SK-N-SH (cell line): Measurements from ENCODE around the gene CYP46A1. TPM values are rescaled to one million over a fixed set of nuclear protein-coding genes. Genes with fewer than 3 reads are reported as not detected.

Experiments used
- CTCF ChIA-PET: fragments of 300-600, 350-600 bp; formaldehyde crosslinking; extraction: SDS; loops from one replicate; lab custom pipeline; 2021; lab: Yijun Ruan, JAX
- POLR2A ChIA-PET: fragments of 350-600 bp; sonication (Branson Sonifier 250); formaldehyde crosslinking; extraction: SDS; loops from one replicate; lab custom pipeline; 2020; ENCODE audit warnings: antibody characterized with exemption, inconsistent platforms; lab: Yijun Ruan, JAX
- DNase-seq: peaks from one replicate; pipeline ENCODE4 v3.0.0; 2012
- H2AFZ ChIP-seq: fragments of 200-600 bp; sonication (generic); 2 replicates; pipeline ENCODE4 v1.8.1; 2016; ENCODE audit warnings: antibody characterized with exemption, mild to moderate bottlenecking, low read depth
- H3F3A ChIP-seq: fragments of 200-600 bp; sonication (generic); replicated peaks from 2 replicates; pipeline ENCODE3; 2016; ENCODE audit warnings: antibody characterized with exemption, mild to moderate bottlenecking; ENCODE audit not compliant: insufficient read depth
- H3K27ac ChIP-seq, 2 experiments: fragments of 200-500 bp in 1 of 2; fragments of 200-600 bp in 1 of 2; sonication (Bioruptor generic) in 1 of 2; sonication (generic), shearing (Covaris generic) in 1 of 2; 2 replicates each; pipeline versions ENCODE4 v1.5.1 to v1.6.1; 2014 to 2016; ENCODE audit warnings: low read depth in 2 of 2, inconsistent platforms in 1 of 2, low read length in 1 of 2, mild to moderate bottlenecking in 1 of 2, mixed read lengths in 1 of 2
- H3K27me3 ChIP-seq: fragments of 200-600 bp; sonication (generic), shearing (Covaris generic); 2 replicates; pipeline ENCODE4 v1.6.1; 2016; ENCODE audit warnings: mixed run types; ENCODE audit not compliant: insufficient read depth
- H3K36me3 ChIP-seq, 2 experiments: fragments of 200-500 bp in 1 of 2; fragments of 200-600 bp in 1 of 2; sonication (Bioruptor generic) in 1 of 2; sonication (generic) in 1 of 2; replicated peaks in 1 of 2; 2 replicates each; pipeline versions ENCODE3 to v1.5.1; 2014 to 2016; ENCODE audit warnings: low read length in 1 of 2, mild to moderate bottlenecking in 1 of 2; ENCODE audit not compliant: insufficient read depth in 2 of 2, control insufficient read depth in 1 of 2
- H3K4me1 ChIP-seq, 2 experiments: fragments of 200-500 bp in 1 of 2; fragments of 200-600 bp in 1 of 2; sonication (Bioruptor generic) in 1 of 2; sonication (generic), shearing (Covaris generic) in 1 of 2; 2 replicates each; pipeline versions ENCODE4 v1.5.1 to v1.6.1; 2014 to 2016; ENCODE audit warnings: low read depth in 1 of 2, low read length in 1 of 2, mixed run types in 1 of 2; ENCODE audit not compliant: insufficient read depth in 2 of 2, control insufficient read depth in 1 of 2
- H3K4me2 ChIP-seq: fragments of 200-600 bp; sonication (generic), shearing (Covaris generic); 2 replicates; pipeline ENCODE4 v1.6.1; 2017; ENCODE audit warnings: mixed run types
- H3K4me3 ChIP-seq, 2 experiments: fragments of 200-500 bp in 1 of 2; fragments of 200-600 bp in 1 of 2; sonication (Bioruptor generic) in 1 of 2; sonication (generic), shearing (Covaris generic) in 1 of 2; 2 replicates each; pipeline versions ENCODE4 v1.5.1 to v1.8.1; 2014 to 2016; ENCODE audit warnings: low read depth in 2 of 2, inconsistent platforms in 1 of 2, low read length in 1 of 2, mild to moderate bottlenecking in 1 of 2, mixed read lengths in 1 of 2, moderate library complexity in 1 of 2
- H3K79me2 ChIP-seq: fragments of 200-600 bp; sonication (generic); 2 replicates; pipeline ENCODE4 v1.8.1; 2017; ENCODE audit warnings: mild to moderate bottlenecking; ENCODE audit not compliant: insufficient read depth
- H3K9ac ChIP-seq: fragments of 200-600 bp; sonication (generic); 2 replicates; pipeline ENCODE4 v1.6.1; 2017; ENCODE audit warnings: mixed run types
- H3K9me2 ChIP-seq: fragments of 200-600 bp; sonication (generic); 2 replicates; pipeline ENCODE4 v1.6.1; 2017; ENCODE audit warnings: mixed run types
- H3K9me3 ChIP-seq: fragments of 200-600 bp; sonication (generic); 2 replicates; pipeline ENCODE4 v1.6.1; 2017; ENCODE audit warnings: mixed run types, mild to moderate bottlenecking, moderate library complexity
- H4K20me1 ChIP-seq: fragments of 200-600 bp; sonication (generic); 2 replicates; pipeline ENCODE4 v1.6.1; 2017; ENCODE audit warnings: mild to moderate bottlenecking, mixed run types; ENCODE audit not compliant: insufficient read depth
- CHD2 ChIP-seq: fragments of 150-350 bp; IDR thresholded peaks from 2 replicates; pipeline ENCODE4 v1.6.1; 2018; ENCODE audit warnings: low read length; ENCODE audit not compliant: partially characterized antibody
- EP300 ChIP-seq, 2 experiments: IDR thresholded peaks; 2 replicates each; pipeline versions ENCODE4 v1.4.0 to v1.6.1; 2012; ENCODE audit warnings: borderline replicate concordance in 1 of 2, low read depth in 1 of 2, low read length in 1 of 2
- EZH2phosphoT487 ChIP-seq: fragments of 200-600 bp; sonication (generic); IDR thresholded peaks from 2 replicates; pipeline ENCODE4 v1.6.1; 2017; ENCODE audit warnings: low read depth, mixed run types, mild to moderate bottlenecking, antibody characterized with exemption, moderate library complexity, borderline replicate concordance
- FOXM1 ChIP-seq: IDR thresholded peaks from 2 replicates; pipeline ENCODE4 v1.4.0; 2012; ENCODE audit warnings: low read depth, mild to moderate bottlenecking
- NFIC ChIP-seq: IDR thresholded peaks from 2 replicates; pipeline ENCODE4 v1.4.0; 2012; ENCODE audit warnings: borderline replicate concordance
- NRF1 ChIP-seq: IDR thresholded peaks from 2 replicates; pipeline ENCODE4 v1.6.1; 2012; ENCODE audit warnings: low read depth, mild to moderate bottlenecking, low read length
- RCOR1 ChIP-seq: fragments of 150-350 bp; IDR thresholded peaks from 2 replicates; pipeline ENCODE4 v1.6.1; 2017; ENCODE audit warnings: antibody characterized with exemption, low read length
- REST ChIP-seq: IDR thresholded peaks from 2 replicates; pipeline ENCODE4 v1.6.1; 2012; ENCODE audit warnings: mild to moderate bottlenecking, low read depth, low read length, moderate library complexity
- RXRA ChIP-seq: IDR thresholded peaks from 2 replicates; pipeline ENCODE4 v1.4.0; 2012; ENCODE audit warnings: low read depth, mild to moderate bottlenecking, borderline replicate concordance
- TEAD4 ChIP-seq: IDR thresholded peaks from 2 replicates; pipeline ENCODE4 v1.4.0; 2012; ENCODE audit warnings: mild to moderate bottlenecking, borderline replicate concordance; ENCODE audit not compliant: insufficient read depth
- USF1 ChIP-seq: IDR thresholded peaks from 2 replicates; pipeline ENCODE4 v1.4.0; 2012; ENCODE audit warnings: low read depth, borderline replicate concordance
- USF2 ChIP-seq: fragments of 150-350 bp; IDR thresholded peaks from 2 replicates; pipeline ENCODE4 v1.6.1; 2017; ENCODE audit warnings: antibody characterized with exemption, low read length, low read depth, borderline replicate concordance
- YY1 ChIP-seq: IDR thresholded peaks from 2 replicates; pipeline ENCODE4 v1.4.0; 2012; ENCODE audit warnings: low read depth, mild to moderate bottlenecking
- WGBS: methylation state at CpG from one replicate; pipeline ENCODE4 v1.1.6; 2017; ENCODE audit warnings: low lambda C conversion rate; 5-methylcytosine and 5-hydroxymethylcytosine counted together
- polyA plus RNA-seq, 3 experiments: library from polyadenylated mRNA; depleted of rRNA; stranded (reverse); fragments of >200 nt; gene quantifications; 2 replicates each; pipeline ENCODE4 v1.2.3, GENCODE V29; 2012
- TF ChIP-seq, protein P1 (sequence below): IDR thresholded peaks from 2 replicates; pipeline ENCODE4 v1.4.0; 2012; ENCODE audit warnings: low read depth

The CYP46A1 gene
- polyA plus RNA-seq, 1 of the 3 experiments (the other 2 are of a cell fraction) = 0.30 TPM

DNA sequence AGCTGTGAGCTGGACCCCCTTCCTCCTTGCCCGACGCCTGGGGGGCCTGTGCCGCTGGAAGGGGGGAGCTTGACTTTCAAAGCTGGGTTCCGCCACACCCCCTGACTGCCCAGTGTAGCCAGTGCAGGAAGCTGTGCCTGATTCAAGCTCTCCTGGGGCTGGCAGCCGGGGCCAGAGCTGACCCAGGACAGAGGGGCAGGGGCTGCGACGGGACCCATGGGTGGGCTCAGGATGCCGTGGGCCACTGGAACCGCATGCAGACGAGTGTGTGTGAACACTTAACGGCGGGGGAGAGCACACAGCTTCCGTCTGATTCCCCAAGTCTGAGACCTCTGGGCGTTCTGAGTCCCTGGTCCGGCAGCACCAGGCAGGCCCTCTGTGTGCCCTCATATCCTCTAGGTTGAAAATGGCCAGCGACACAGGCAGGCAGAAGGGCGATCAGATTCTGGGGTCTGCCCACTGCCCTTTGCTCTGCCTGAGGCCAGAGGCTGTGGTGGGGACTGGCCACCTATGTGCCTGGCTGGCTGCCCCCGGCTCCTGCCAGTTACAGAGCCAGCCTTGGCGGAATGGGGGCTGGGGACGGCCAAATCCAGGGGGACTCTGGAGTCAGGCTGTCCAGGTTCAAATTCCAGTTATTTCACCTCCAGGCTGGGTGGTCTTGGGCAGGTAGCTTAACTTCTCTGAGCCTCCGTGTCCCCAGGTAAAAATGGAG lies 54.0 kb downstream of the CYP46A1 start:
- no peak overlapping the region for H3K27ac ChIP-seq

DNA sequence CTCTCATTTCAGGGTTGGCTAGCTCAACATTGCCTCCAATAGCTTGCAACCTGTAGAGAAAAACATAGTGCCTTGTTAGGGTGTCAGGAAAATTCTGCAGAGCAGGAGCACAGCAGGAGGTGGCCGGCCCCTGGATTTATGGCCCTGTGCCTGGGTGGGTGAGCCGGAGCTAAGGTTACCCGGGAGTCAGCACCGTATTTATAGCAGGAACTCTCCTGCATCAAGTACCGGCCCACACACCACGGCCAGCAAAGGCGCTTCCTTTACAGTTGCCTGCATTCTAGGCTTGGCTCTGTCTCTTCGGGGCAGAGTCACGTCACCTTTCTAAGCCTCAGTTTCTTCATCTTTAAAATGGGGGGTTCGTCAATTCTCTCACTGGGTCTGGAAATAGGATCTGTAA lies 56.3 kb downstream of the CYP46A1 start:
- no peak overlapping the region for H3K27ac ChIP-seq
- H3K9ac ChIP-seq = no peak overlapping the region
- CTCF ChIA-PET = interaction anchor here (0.7 to 2.8 kb wide), 6 partner anchors 11 to 158 kb away, joined by 3 to 19 read pairs (median 4); no protein-coding TSS in a partner anchor
- H2AFZ ChIP-seq = no peak overlapping the region
- H3K4me3 ChIP-seq = no peak overlapping the region
- H3K9me2 ChIP-seq = no peaks in the 10 kb centered on the region
- H3K9me3 ChIP-seq = no peaks in the 10 kb centered on the region
- no peak for DNase-seq
- WGBS = 90% methylated on average over 8 of the region's 10 CpGs
- H3K4me1 ChIP-seq = no peaks in the 10 kb centered on the region; a peak in 1 of 4 replicates
- H3K4me2 ChIP-seq = no peak overlapping the region
- POLR2A ChIA-PET = no interaction called here
- no peaks in the 10 kb centered on the region for H3K27me3 ChIP-seq
- no peaks in the 10 kb centered on the region for H3K79me2 ChIP-seq
- no peak for TF ChIP-seq REST
- TF ChIP-seq CHD2 = no peak
- TF ChIP-seq USF2 = no peak
- no peak for TF ChIP-seq USF1
- TF ChIP-seq EZH2phosphoT487 = no peak
- TF ChIP-seq FOXM1 = no peak
- TF ChIP-seq YY1 = no peak
- no peaks in the 10 kb centered on the region for H3K36me3 ChIP-seq
- no peaks in the 10 kb centered on the region for H4K20me1 ChIP-seq
- no peaks in the 10 kb centered on the region for H3F3A ChIP-seq

More for the DNA sequence above, 54.0 kb downstream of the CYP46A1 start:
- Histone ChIP-seq H3F3A (no peaks in the 10 kb centered on the region), H3K4me2 (no peak overlapping the region), H3K36me3 (no peaks in the 10 kb centered on the region), H2AFZ (no peak overlapping the region), H3K79me2 (no peaks in the 10 kb centered on the region), H3K9me2 (no peaks in the 10 kb centered on the region)
- 57% methylated on average over 7 of the region's 21 CpGs for WGBS
- CTCF ChIA-PET = interaction anchor here (0.6 to 1.6 kb wide), 6 partner anchors 8 to 162 kb away, joined by 3 to 8 read pairs (median 3); no protein-coding TSS in a partner anchor
- TF ChIP-seq TEAD4 = no peak
- TF ChIP-seq NRF1 = no peak
- TF ChIP-seq YY1 = no peak
- no peak for TF ChIP-seq NFIC
- TF ChIP-seq RCOR1 = no peak
- no peak for TF ChIP-seq RXRA
- TF ChIP-seq EZH2phosphoT487 = no peak
- TF ChIP-seq EP300 (IDR thresholded peaks at IDR 0.05; ENCODE audit: borderline replicate concordance in 1 of 2, low read depth in 1 of 2, low read length in 1 of 2) = no peak
- TF ChIP-seq, protein P1, sequence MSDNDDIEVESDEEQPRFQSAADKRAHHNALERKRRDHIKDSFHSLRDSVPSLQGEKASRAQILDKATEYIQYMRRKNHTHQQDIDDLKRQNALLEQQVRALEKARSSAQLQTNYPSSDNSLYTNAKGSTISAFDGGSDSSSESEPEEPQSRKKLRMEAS = no peak
- TF ChIP-seq, all 33 proteins: peak for 0
- no peaks in the 10 kb centered on the region for H4K20me1 ChIP-seq
- H3K9ac ChIP-seq = no peak overlapping the region
- POLR2A ChIA-PET = interaction anchor here (0.6 kb wide), 1 partner anchor 233 kb away, joined by 4 read pairs; no protein-coding TSS in a partner anchor
- no peaks in the 10 kb centered on the region for H3K27me3 ChIP-seq
- peaks cover 0 to 4% of the 10 kb centered on the region in 2 experiments; a peak in 1 of 4 replicates for H3K4me1 ChIP-seq
- no peak for DNase-seq
- H3K4me3 ChIP-seq = no peak overlapping the region
- no peaks in the 10 kb centered on the region for H3K9me3 ChIP-seq
